Measurements from ENCODE around the gene NOL4L.

DNA sequence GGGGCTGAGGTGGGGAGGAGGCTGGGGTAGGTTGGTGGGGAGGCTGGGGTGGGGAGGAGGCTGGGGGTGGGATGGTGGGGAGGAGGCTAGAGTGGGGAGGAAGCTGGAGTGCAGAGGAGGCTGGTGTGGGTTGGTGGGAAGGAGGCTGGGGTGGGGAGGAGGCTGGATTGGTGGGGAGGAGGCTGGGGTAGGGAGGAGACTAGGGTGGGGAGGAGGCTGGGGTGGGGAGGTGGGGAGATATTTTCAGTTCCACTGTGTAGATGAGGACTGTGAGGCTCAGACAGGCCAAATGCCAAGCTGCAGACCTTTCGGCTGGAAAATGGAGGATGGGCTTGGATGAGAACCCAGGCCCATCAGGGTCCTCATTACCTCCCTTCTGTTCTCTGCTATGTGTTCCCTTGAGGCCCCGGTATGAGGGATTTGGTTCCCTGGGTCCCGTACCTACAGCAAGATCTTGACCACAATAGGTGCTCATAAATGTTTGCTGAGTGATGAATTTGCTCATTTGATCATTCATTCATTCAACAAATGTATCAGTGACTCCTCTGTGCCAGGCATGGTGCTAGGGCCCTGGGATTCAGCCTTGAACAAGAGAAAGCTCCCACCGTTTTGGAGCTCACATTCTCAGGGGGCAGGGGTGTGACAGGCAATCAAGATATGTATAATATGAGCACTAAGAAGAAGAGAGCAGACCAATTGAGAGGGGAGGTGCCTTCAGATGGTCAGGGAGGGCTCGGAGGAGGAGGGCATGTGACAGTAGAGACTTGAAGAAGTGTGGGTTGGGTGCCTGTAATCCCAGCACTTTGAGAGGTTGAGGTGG lies 36.1 kb upstream of the NOL4L start:
- TF ChIP-seq, protein P1, sequence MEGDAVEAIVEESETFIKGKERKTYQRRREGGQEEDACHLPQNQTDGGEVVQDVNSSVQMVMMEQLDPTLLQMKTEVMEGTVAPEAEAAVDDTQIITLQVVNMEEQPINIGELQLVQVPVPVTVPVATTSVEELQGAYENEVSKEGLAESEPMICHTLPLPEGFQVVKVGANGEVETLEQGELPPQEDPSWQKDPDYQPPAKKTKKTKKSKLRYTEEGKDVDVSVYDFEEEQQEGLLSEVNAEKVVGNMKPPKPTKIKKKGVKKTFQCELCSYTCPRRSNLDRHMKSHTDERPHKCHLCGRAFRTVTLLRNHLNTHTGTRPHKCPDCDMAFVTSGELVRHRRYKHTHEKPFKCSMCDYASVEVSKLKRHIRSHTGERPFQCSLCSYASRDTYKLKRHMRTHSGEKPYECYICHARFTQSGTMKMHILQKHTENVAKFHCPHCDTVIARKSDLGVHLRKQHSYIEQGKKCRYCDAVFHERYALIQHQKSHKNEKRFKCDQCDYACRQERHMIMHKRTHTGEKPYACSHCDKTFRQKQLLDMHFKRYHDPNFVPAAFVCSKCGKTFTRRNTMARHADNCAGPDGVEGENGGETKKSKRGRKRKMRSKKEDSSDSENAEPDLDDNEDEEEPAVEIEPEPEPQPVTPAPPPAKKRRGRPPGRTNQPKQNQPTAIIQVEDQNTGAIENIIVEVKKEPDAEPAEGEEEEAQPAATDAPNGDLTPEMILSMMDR (IDR thresholded peaks at IDR 0.05), result no peak
- TF ChIP-seq POLR2A (IDR thresholded peaks at IDR 0.05) (no peak), EP300 (IDR thresholded peaks at IDR 0.05) (no peak), POLR2AphosphoS5 (IDR thresholded peaks at IDR 0.05) (no peak)
